H9 (cell line): Measurements from ENCODE around the gene ELFN1. TPM values are rescaled to one million over a fixed set of nuclear protein-coding genes. Genes with fewer than 3 reads are reported as not detected.

Source experiments
- DNase-seq: peaks from one replicate; pipeline ENCODE4 v3.0.0-alpha.2; 2017
- H2AFZ ChIP-seq: one replicate; pipeline ENCODE4 v1.6.1; 2013; ENCODE audit warnings: mild to moderate bottlenecking, low read length, control low read depth, moderate library complexity
- H2AK5ac ChIP-seq: 2 replicates; pipeline ENCODE4 v1.6.1; 2013; ENCODE audit warnings: low read length, control low read depth, mixed read lengths; ENCODE audit not compliant: insufficient read length
- H2BK120ac ChIP-seq: one replicate; pipeline ENCODE4 v1.6.1; 2013; ENCODE audit warnings: low read depth, mild to moderate bottlenecking, low read length, control low read depth, inconsistent platforms; ENCODE audit not compliant: poor library complexity, severe bottlenecking
- H2BK12ac ChIP-seq: 2 replicates; pipeline ENCODE4 v1.6.1; 2013; ENCODE audit warnings: low read length, control low read depth, mixed read lengths, low read depth; ENCODE audit not compliant: insufficient read length
- H2BK15ac ChIP-seq: 2 replicates; pipeline ENCODE4 v1.6.1; 2013; ENCODE audit warnings: low read depth, low read length, control low read depth
- H2BK20ac ChIP-seq: one replicate; pipeline ENCODE4 v1.6.1; 2013; ENCODE audit warnings: low read depth, mild to moderate bottlenecking, low read length, control low read depth, inconsistent platforms; ENCODE audit not compliant: poor library complexity, severe bottlenecking
- H2BK5ac ChIP-seq: 2 replicates; pipeline ENCODE4 v1.6.1; 2013; ENCODE audit warnings: low read length, control low read depth, mixed read lengths; ENCODE audit not compliant: insufficient read length
- H3K14ac ChIP-seq: 2 replicates; pipeline ENCODE4 v1.6.1; 2013; ENCODE audit warnings: low read length, control low read depth; ENCODE audit not compliant: insufficient read depth
- H3K18ac ChIP-seq: 2 replicates; pipeline ENCODE4 v1.6.1; 2013; ENCODE audit warnings: low read depth, mild to moderate bottlenecking, mixed read lengths, low read length, control low read depth; ENCODE audit not compliant: insufficient read length
- H3K23ac ChIP-seq: 2 replicates; pipeline ENCODE4 v1.6.1; 2013; ENCODE audit warnings: low read length, control low read depth, mixed read lengths, low read depth; ENCODE audit not compliant: insufficient read length
- H3K23me2 ChIP-seq: 2 replicates; pipeline ENCODE4 v1.6.1; 2013; ENCODE audit warnings: low read depth, mild to moderate bottlenecking, mixed read lengths, low read length, control low read depth; ENCODE audit not compliant: insufficient read length, poor library complexity, severe bottlenecking
- H3K27ac ChIP-seq: 2 replicates; pipeline ENCODE4 v1.5.1; 2013; ENCODE audit warnings: low read length, control low read depth, mixed read lengths, low read depth; ENCODE audit not compliant: insufficient read length
- H3K27me3 ChIP-seq: 2 replicates; pipeline ENCODE4 v1.6.1; 2013; ENCODE audit warnings: low read length, control low read depth, inconsistent platforms; ENCODE audit not compliant: insufficient read depth
- H3K4ac ChIP-seq: 2 replicates; pipeline ENCODE4 v1.6.1; 2013; ENCODE audit warnings: low read depth, mild to moderate bottlenecking, control low read depth, inconsistent platforms, low read length, moderate library complexity
- H3K4me1 ChIP-seq: 2 replicates; pipeline ENCODE4 v1.6.1; 2013; ENCODE audit warnings: low read length, control low read depth, inconsistent platforms; ENCODE audit not compliant: insufficient read depth
- H3K4me2 ChIP-seq: 2 replicates; pipeline ENCODE4 v1.6.1; 2013; ENCODE audit warnings: low read length, control low read depth, mixed read lengths; ENCODE audit not compliant: insufficient read length, insufficient read depth
- H3K56ac ChIP-seq: 2 replicates; pipeline ENCODE4 v1.6.1; 2013; ENCODE audit warnings: low read depth, mild to moderate bottlenecking, mixed read lengths, low read length, control low read depth; ENCODE audit not compliant: insufficient read length
- H3K79me1 ChIP-seq: 2 replicates; pipeline ENCODE4 v1.6.1; 2013; ENCODE audit warnings: low read depth, mild to moderate bottlenecking, moderate library complexity, low read length, control low read depth, inconsistent platforms; ENCODE audit not compliant: insufficient read depth, poor library complexity, severe bottlenecking
- H3K79me2 ChIP-seq: 2 replicates; pipeline ENCODE4 v1.6.1; 2013; ENCODE audit warnings: low read length, control low read depth, inconsistent platforms; ENCODE audit not compliant: insufficient read depth
- H3K9ac ChIP-seq: 2 replicates; pipeline ENCODE4 v1.6.1; 2013; ENCODE audit warnings: low read length, control low read depth, mixed read lengths; ENCODE audit not compliant: insufficient read length; ENCODE audit errors: extremely low read depth
- H3K9me3 ChIP-seq: one replicate; pipeline ENCODE4 v1.6.1; 2013; ENCODE audit warnings: low read depth, low read length, inconsistent platforms; ENCODE audit not compliant: control insufficient read depth
- H3T11ph ChIP-seq: one replicate; pipeline ENCODE4 v1.6.1; 2013; ENCODE audit warnings: mild to moderate bottlenecking, low read length, control low read depth, inconsistent platforms
- H4K20me1 ChIP-seq: one replicate; pipeline ENCODE4 v1.6.1; 2013; ENCODE audit not compliant: control insufficient read depth, insufficient read length, insufficient read depth
- H4K5ac ChIP-seq: 2 replicates; pipeline ENCODE4 v1.6.1; 2013; ENCODE audit warnings: low read depth, mild to moderate bottlenecking, mixed read lengths, low read length, control low read depth; ENCODE audit not compliant: insufficient read length
- H4K8ac ChIP-seq: replicated peaks from 2 replicates; pipeline ENCODE4 v1.6.1; 2013; ENCODE audit warnings: low read length, control low read depth, mixed read lengths, low read depth; ENCODE audit not compliant: insufficient read length
- H4K91ac ChIP-seq: 2 replicates; pipeline ENCODE4 v1.6.1; 2013; ENCODE audit warnings: low read depth, mild to moderate bottlenecking, moderate library complexity, mixed read lengths, low read length, control low read depth; ENCODE audit not compliant: insufficient read length
- H3K27ac Mint-ChIP-seq, 3 experiments: 2 replicates in 2 of 3; 3 replicates in 1 of 3; pipeline ENCODE4 v1.8.0; 2020 to 2021; ENCODE audit warnings: mixed read lengths in 3 of 3, mild to moderate bottlenecking in 1 of 3, moderate library complexity in 1 of 3
- H3K27me3 Mint-ChIP-seq: 2 replicates; pipeline ENCODE4 v1.8.0; 2021; ENCODE audit warnings: low read depth, mild to moderate bottlenecking, moderate library complexity, mixed read lengths
- H3K36me3 Mint-ChIP-seq, 3 experiments: 2 replicates in 2 of 3; 3 replicates in 1 of 3; pipeline ENCODE4 v1.8.0; 2020 to 2021; ENCODE audit warnings: low read depth in 3 of 3, mixed read lengths in 3 of 3; ENCODE audit not compliant: insufficient read depth in 1 of 3
- H3K4me1 Mint-ChIP-seq, 2 experiments: 2 replicates each; pipeline ENCODE4 v1.8.0; 2020; ENCODE audit warnings: mixed read lengths in 2 of 2
- H3K4me3 Mint-ChIP-seq, 2 experiments: 2 replicates in 1 of 2; 3 replicates in 1 of 2; pipeline ENCODE4 v1.8.0; 2020 to 2021; ENCODE audit warnings: mild to moderate bottlenecking in 2 of 2, mixed read lengths in 2 of 2, moderate library complexity in 1 of 2
- H3K9me3 Mint-ChIP-seq, 2 experiments: 2 replicates in 1 of 2; 3 replicates in 1 of 2; pipeline ENCODE4 v1.8.0; 2020; ENCODE audit warnings: mild to moderate bottlenecking in 2 of 2, mixed read lengths in 2 of 2, moderate library complexity in 1 of 2
- WGBS: extraction: QIAGEN DNeasy Blood & Tissue Kit; methylation state at CpG from one replicate; pipeline ENCODE4 v1.1.7; 2013; ENCODE audit warnings: missing lambda C conversion rate, low lambda C conversion rate, mixed read lengths; ENCODE audit not compliant: insufficient read length; ENCODE audit errors: extremely low coverage; 5-methylcytosine and 5-hydroxymethylcytosine counted together
- total RNA-seq: library from RNA; stranded (reverse); gene quantifications from 2 replicates; pipeline ENCODE4 v1.2.1, GENCODE V29; 2021
- TF ChIP-seq, protein P1 (sequence below): fragments of 200-600 bp; sonication (generic); conservative IDR thresholded peaks from 3 replicates; pipeline ENCODE4 v1.8.0; 2021; ENCODE audit warnings: antibody characterized with exemption, mild to moderate bottlenecking

The ELFN1 gene
- total RNA-seq, 1 experiment from 2014 or later: 3.7 TPM

- Histone ChIP-seq H3K4me1 (no peaks in the 10 kb centered on the region), H3K27me3 (0 out of 2 replicates have a peak, but pooled peaks cover 3% of the 10 kb centered on the region), H3K9ac (no peak overlapping the region), H2AK5ac (no peak overlapping the region), H2BK20ac (no peak overlapping the region), H3K14ac (no peak overlapping the region; the same call in 1 of the 2 replicates), H3K56ac (no peak overlapping the region), H3K18ac (no peak overlapping the region), H3K4me2 (no peak overlapping the region), H4K8ac (no peak overlapping the region), H3K9me3 (no peaks in the 10 kb centered on the region), H3K79me2 (no peaks in the 10 kb centered on the region), H3K4ac (no peak overlapping the region), H4K91ac (no peak overlapping the region), H2AFZ (no peak overlapping the region), H3T11ph (no peak overlapping the region), H4K5ac (no peak overlapping the region), H2BK5ac (no peak overlapping the region), H3K79me1 (no peaks in the 10 kb centered on the region), H2BK12ac (no peak overlapping the region), H2BK120ac (no peak overlapping the region), H3K27ac (no peak overlapping the region), H4K20me1 (peaks cover 3% of the 10 kb centered on the region), H3K23me2 (no peaks in the 10 kb centered on the region), H3K23ac (no peak overlapping the region), H2BK15ac (no peak overlapping the region)
- peak; percentile 24 for DNase-seq
- H3K9me3 Mint-ChIP-seq: peaks cover 20 to 23% of the 10 kb centered on the region in 2 experiments
- no peak overlapping the region for H3K4me3 Mint-ChIP-seq
- H3K4me1 Mint-ChIP-seq: peaks cover 26 to 36% of the 10 kb centered on the region in 2 experiments
- peaks cover 3 to 23% (median 7%) of the 10 kb centered on the region in 3 experiments; a peak in 6 of 7 replicates for H3K36me3 Mint-ChIP-seq
- no peak overlapping the region for H3K27ac Mint-ChIP-seq
- H3K27me3 Mint-ChIP-seq: peaks cover 50% of the 10 kb centered on the region
- no CpG with 5 or more reads among the region's 20 CpGs for WGBS
- TF ChIP-seq, protein P1, sequence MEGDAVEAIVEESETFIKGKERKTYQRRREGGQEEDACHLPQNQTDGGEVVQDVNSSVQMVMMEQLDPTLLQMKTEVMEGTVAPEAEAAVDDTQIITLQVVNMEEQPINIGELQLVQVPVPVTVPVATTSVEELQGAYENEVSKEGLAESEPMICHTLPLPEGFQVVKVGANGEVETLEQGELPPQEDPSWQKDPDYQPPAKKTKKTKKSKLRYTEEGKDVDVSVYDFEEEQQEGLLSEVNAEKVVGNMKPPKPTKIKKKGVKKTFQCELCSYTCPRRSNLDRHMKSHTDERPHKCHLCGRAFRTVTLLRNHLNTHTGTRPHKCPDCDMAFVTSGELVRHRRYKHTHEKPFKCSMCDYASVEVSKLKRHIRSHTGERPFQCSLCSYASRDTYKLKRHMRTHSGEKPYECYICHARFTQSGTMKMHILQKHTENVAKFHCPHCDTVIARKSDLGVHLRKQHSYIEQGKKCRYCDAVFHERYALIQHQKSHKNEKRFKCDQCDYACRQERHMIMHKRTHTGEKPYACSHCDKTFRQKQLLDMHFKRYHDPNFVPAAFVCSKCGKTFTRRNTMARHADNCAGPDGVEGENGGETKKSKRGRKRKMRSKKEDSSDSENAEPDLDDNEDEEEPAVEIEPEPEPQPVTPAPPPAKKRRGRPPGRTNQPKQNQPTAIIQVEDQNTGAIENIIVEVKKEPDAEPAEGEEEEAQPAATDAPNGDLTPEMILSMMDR: no peak
Observed at GRCh38 chr7:1703871-1704810, 34.1 kb downstream of the ELFN1 start.
